Endodermal cell (in vitro differentiated cells): ENCODE results near the gene NUMBL. TPM values are rescaled to one million over a fixed set of nuclear protein-coding genes. Genes with fewer than 3 reads are reported as not detected.

ENCODE experiments used
- DNase-seq: peaks from one replicate; pipeline ENCODE4 v3.0.0-alpha.2; 2017
- H3K27ac ChIP-seq: 2 replicates; pipeline ENCODE4 v1.5.1; 2013; ENCODE audit warnings: mild to moderate bottlenecking, low read depth, low read length, moderate library complexity
- H3K27me3 ChIP-seq: 2 replicates; pipeline ENCODE4 v1.6.1; 2013; ENCODE audit warnings: mild to moderate bottlenecking, low read length, moderate library complexity; ENCODE audit not compliant: insufficient read depth, control insufficient read depth, poor library complexity, severe bottlenecking
- H3K36me3 ChIP-seq: 2 replicates; pipeline ENCODE4 v1.7.0; 2013; ENCODE audit warnings: mild to moderate bottlenecking, low read length, moderate library complexity; ENCODE audit not compliant: control insufficient read depth, insufficient read depth
- H3K4me1 ChIP-seq: one replicate; pipeline ENCODE4 v1.7.0; 2013; ENCODE audit warnings: low read length; ENCODE audit not compliant: control insufficient read depth, insufficient read depth
- H3K4me3 ChIP-seq: 2 replicates; pipeline ENCODE4 v1.5.1; 2013; ENCODE audit warnings: mild to moderate bottlenecking, low read length, moderate library complexity
- H3K9ac ChIP-seq: 2 replicates; pipeline ENCODE4 v1.6.1; 2013; ENCODE audit warnings: mild to moderate bottlenecking, low read length, moderate library complexity; ENCODE audit not compliant: poor library complexity, severe bottlenecking; ENCODE audit errors: extremely low read depth
- H3K9me3 ChIP-seq: 2 replicates; pipeline ENCODE4 v1.6.1; 2013; ENCODE audit warnings: mild to moderate bottlenecking, low read length, moderate library complexity; ENCODE audit not compliant: control insufficient read depth
- H3K27ac Mint-ChIP-seq: 2 replicates; pipeline ENCODE4 v1.8.0; 2020; ENCODE audit warnings: mixed read lengths
- H3K27me3 Mint-ChIP-seq: 2 replicates; pipeline ENCODE4 v1.8.0; 2021; ENCODE audit warnings: mild to moderate bottlenecking, mixed read lengths; ENCODE audit not compliant: insufficient read depth
- H3K36me3 Mint-ChIP-seq: 2 replicates; pipeline ENCODE4 v1.8.0; 2020; ENCODE audit warnings: low read depth, mixed read lengths
- H3K4me1 Mint-ChIP-seq: 2 replicates; pipeline ENCODE4 v1.8.0; 2020; ENCODE audit warnings: mixed read lengths
- H3K4me3 Mint-ChIP-seq: 2 replicates; pipeline ENCODE4 v1.8.0; 2020; ENCODE audit warnings: mild to moderate bottlenecking, moderate library complexity, mixed read lengths
- H3K9me3 Mint-ChIP-seq: 2 replicates; pipeline ENCODE4 v1.8.0; 2020; ENCODE audit warnings: mild to moderate bottlenecking, mixed read lengths
- WGBS, 2 experiments: methylation state at CpG; one replicate each; pipeline versions ENCODE4 v1.1.5 to v1.1.7; 2013; ENCODE audit warnings: missing lambda C conversion rate in 2 of 2, mixed read lengths in 1 of 2; ENCODE audit not compliant: insufficient coverage in 1 of 2, insufficient read length in 1 of 2; 5-methylcytosine and 5-hydroxymethylcytosine counted together
- total RNA-seq, 2 donors: library from RNA; stranded (reverse); fragmentation: NEBNext Ultra II Directional in 1 of 2; extraction: Animal tissue kit (Norgen Biotek cat#: 25700) in 1 of 2; gene quantifications; 2 replicates in 1 of 2; 3 replicates in 1 of 2; pipeline ENCODE4 v1.2.1, GENCODE V29; 2021
- TF ChIP-seq, protein P1 (sequence below): fragments of 200-600 bp; sonication (generic); conservative IDR thresholded peaks from 2 replicates; pipeline ENCODE4 v1.5.0; 2021; ENCODE audit warnings: antibody characterized with exemption, mild to moderate bottlenecking

Gene NUMBL
- total RNA-seq, 2 donors from 2014 or later, result 32.7 to 46.9 TPM

DNA sequence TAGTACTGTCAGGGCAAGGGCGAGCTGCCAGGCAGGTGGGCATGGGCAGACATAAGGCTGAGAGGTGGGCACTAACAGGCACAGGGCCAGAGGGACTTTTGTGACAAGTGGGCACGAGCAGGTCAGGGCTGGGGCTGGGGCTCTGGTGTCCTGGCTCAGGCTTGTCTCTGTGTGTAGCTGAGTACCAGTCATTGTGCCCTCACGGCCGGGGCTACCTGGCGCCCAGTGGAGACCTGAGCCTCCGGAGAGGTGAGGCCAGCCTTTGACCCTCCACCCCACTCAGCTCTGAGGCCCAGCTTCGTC lies 67.7 kb downstream of the NUMBL start:
- Mint-ChIP-seq H3K4me1 (peaks cover 18% of the 10 kb centered on the region), H3K36me3 (peaks cover 65% of the 10 kb centered on the region), H3K4me3 (no peak overlapping the region), H3K27ac (peak overlapping the region; percentile 96), H3K27me3 (no peaks in the 10 kb centered on the region), H3K9me3 (no peaks in the 10 kb centered on the region)
- no peaks in the 10 kb centered on the region for H3K9me3 ChIP-seq
- WGBS, 2 experiments, result 92 to 100% methylated on average over 2 to 7 of the region's 7 CpGs
- no peaks in the 10 kb centered on the region for H3K27me3 ChIP-seq
- H3K36me3 ChIP-seq, result peaks cover 41% of the 10 kb centered on the region
- H3K4me3 ChIP-seq, result no peak overlapping the region
- no peak overlapping the region for H3K27ac ChIP-seq
- TF ChIP-seq, protein P1, sequence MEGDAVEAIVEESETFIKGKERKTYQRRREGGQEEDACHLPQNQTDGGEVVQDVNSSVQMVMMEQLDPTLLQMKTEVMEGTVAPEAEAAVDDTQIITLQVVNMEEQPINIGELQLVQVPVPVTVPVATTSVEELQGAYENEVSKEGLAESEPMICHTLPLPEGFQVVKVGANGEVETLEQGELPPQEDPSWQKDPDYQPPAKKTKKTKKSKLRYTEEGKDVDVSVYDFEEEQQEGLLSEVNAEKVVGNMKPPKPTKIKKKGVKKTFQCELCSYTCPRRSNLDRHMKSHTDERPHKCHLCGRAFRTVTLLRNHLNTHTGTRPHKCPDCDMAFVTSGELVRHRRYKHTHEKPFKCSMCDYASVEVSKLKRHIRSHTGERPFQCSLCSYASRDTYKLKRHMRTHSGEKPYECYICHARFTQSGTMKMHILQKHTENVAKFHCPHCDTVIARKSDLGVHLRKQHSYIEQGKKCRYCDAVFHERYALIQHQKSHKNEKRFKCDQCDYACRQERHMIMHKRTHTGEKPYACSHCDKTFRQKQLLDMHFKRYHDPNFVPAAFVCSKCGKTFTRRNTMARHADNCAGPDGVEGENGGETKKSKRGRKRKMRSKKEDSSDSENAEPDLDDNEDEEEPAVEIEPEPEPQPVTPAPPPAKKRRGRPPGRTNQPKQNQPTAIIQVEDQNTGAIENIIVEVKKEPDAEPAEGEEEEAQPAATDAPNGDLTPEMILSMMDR, result no peak
- H3K4me1 ChIP-seq, result no peaks in the 10 kb centered on the region
- no peak overlapping the region for H3K9ac ChIP-seq
- DNase-seq, result no peak

DNA sequence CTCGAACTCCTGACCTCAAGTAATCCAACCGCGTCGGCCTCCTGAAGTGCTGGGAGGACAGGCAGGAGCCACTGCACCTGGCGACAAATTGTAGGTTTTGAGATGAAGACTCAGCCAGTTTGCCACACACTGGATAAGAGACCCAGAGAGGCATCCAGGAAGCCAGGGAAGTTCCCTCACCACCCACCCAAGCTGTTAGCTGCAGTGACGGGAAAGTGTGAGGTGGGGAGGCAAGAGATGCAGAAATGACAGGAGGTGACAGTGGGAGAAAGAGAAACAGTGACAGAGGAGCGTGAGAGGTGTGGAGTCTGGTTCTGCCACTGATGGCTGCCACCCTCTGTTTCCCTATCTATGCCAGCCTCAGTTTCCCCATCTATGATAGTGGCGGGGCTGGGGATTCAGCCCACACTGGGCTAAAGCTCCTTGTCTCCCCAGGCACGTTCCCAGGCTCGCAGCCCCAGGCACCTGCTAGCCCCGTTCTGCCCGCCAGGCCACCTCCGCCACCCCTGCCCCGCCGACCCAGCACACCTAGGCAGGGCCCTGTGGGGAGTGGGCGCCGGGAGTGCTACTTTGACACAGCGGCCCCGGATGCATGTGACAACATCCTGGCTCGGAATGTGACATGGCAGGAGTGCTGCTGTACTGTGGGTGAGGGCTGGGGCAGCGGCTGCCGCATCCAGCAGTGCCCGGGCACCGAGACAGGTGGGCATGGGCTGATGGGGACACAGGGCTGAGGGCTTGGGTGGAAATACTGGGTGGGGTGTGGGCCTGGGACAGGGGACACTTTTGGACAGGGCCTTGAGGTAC lies 68.3 kb downstream of the NUMBL start:
- Histone ChIP-seq H3K36me3 (peaks cover 38% of the 10 kb centered on the region), H3K27ac (no peak overlapping the region), H3K27me3 (no peaks in the 10 kb centered on the region), H3K4me1 (no peaks in the 10 kb centered on the region), H3K9ac (no peak overlapping the region), H3K9me3 (no peaks in the 10 kb centered on the region), H3K4me3 (no peak overlapping the region)
- no peak for DNase-seq
- Mint-ChIP-seq H3K4me1 (peaks cover 18% of the 10 kb centered on the region), H3K27ac (peak overlapping the region; percentile 96), H3K4me3 (no peak overlapping the region), H3K36me3 (peaks cover 62% of the 10 kb centered on the region), H3K9me3 (no peaks in the 10 kb centered on the region), H3K27me3 (no peaks in the 10 kb centered on the region)
- WGBS, 2 experiments, result 91 to 93% methylated on average over 15 to 24 of the region's 24 CpGs
- TF ChIP-seq, protein P1, result no peak

- H3K27me3 ChIP-seq, result no peaks in the 10 kb centered on the region
- Mint-ChIP-seq H3K9me3 (no peaks in the 10 kb centered on the region), H3K27ac (no peak overlapping the region), H3K4me3 (no peak overlapping the region), H3K27me3 (no peaks in the 10 kb centered on the region), H3K4me1 (peaks cover 18% of the 10 kb centered on the region), H3K36me3 (peaks cover 63% of the 10 kb centered on the region)
- TF ChIP-seq, protein P1, result no peak
- H3K9me3 ChIP-seq, result no peaks in the 10 kb centered on the region
- WGBS, 2 experiments, result 0 to 41% methylated on average over 1 to 2 of the region's 2 CpGs
- DNase-seq, result no peak
- H3K4me1 ChIP-seq, result no peaks in the 10 kb centered on the region
- no peak overlapping the region for H3K27ac ChIP-seq
- H3K4me3 ChIP-seq, result no peak overlapping the region
- peaks cover 42% of the 10 kb centered on the region for H3K36me3 ChIP-seq
- H3K9ac ChIP-seq, result no peak overlapping the region
These were observed 69.2 kb downstream of the NUMBL start for GRCh38 chr19:40621283-40621682.
